Suppressor macrophage (primary cell): ENCODE measurements around the gene KLC3.

Source experiments
- DNase-seq, 4 experiments: peaks; one replicate each; pipeline ENCODE4 v3.0.0-alpha.2; 2020 to 2022

KLC3 gene

GRCh38 chr19:45349430-45349941 lies 8.9 kb downstream of the KLC3 start:
- no peak for DNase-seq

GRCh38 chr19:45350477-45351058 lies 10.0 kb downstream of the KLC3 start:
- DNase-seq, result no peak

DNA sequence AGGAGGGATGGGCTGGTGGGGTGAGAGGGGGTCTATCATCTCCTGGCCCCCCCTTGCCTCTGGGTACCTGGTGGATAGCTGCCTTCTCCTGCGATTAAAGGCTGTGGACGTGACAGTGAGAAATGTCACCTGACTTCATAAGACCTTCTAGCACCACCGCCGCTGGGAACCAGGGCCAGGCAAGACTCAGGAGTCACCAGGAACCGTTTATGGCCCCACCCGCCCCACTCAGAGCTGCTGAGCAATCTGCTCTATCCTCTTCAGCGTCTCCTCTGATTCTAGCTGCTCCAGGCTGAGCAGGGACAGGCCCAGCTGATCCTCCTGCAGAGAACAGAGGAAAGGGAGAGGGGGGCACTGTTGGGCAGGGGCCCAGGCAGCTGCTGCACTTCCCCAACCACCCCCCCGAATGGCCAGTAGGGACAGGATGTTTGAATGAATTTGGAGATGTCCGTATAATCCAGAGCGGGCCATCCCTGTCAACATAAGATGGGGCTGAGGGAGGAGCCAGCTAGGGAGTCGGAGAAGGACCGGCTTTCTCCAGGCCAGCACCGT lies 10.9 kb downstream of the KLC3 start:
- DNase-seq, result no peak

- no peak for DNase-seq
These were observed 11.5 kb downstream of the KLC3 start for GRCh38 chr19:45352062-45352461.

GRCh38 chr19:45352471-45352870 lies 11.9 kb downstream of the KLC3 start:
- no peak for DNase-seq

DNA sequence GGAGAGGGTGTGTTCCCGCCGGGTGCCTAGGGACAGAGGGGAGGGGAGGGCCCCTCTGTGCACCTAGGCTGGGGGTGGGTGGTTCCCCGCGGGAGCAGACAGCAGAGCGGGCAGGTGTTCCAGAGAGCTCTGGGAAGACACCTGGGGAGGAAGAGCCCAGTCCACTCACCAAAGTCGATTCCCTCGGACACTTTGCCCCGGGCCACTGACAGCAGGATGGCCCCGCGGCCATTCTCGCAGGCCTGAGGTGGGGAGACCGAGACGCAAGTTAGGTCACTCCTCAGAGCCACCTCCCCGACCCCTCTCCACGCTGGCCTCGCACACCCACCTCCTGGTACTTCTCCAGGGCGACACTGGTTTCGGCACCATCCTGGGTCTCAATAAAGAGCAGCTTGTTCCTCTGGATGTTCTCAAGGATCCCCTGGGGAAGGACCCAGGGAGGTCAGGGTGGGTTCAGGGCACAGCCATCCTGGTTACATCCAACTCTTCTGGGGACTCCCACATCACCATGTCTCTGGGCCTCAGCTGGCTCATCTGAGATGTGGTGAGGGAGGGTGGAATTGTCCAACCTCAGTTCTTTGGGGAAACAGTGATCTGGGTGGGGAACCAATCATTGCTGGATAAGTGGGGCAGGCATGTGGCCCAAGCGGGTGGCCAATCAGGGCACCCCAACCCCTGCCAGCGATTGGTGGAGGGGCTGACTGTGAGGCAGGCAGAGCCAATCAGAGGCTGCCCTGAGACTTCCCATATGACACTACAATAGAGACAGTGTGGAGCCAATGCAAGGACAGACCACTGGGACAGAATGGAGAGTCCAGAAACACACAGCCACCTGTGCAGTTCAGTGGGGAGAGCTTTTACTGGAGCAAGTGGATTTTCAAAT lies 12.6 kb downstream of the KLC3 start:
- DNase-seq, result no peak

DNA sequence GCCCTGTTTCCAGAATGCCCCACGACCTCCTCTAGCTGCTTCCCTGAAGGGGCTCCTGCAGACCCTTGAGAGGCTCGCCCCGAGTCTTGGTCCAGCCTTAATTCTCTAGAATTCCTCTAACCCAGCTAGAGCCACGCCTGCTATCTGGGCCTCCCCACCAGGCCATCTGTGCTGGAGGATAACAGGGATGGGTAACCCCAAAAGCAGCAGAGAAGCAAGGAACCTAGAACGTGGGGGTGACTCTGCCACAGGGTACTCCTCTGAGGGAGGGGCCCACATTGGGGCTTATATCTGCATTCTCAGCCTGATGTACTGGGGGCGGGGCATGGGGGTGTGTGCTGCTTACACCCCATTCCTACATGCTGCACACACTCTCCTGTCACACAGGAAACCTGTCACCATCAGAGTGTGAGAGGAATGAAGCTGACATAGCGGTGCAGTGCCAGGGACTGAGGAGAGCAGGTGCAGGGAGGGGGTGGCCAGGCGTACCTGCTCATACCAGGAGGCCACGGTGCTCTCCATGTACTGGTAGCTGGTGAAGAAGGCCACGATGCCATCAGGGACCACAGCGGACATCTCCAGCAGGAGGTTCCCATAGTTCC lies 13.8 kb downstream of the KLC3 start:
- DNase-seq, result no peak

- DNase-seq, result no peak
These were observed 14.9 kb downstream of the KLC3 start for GRCh38 chr19:45355402-45355801.

DNA sequence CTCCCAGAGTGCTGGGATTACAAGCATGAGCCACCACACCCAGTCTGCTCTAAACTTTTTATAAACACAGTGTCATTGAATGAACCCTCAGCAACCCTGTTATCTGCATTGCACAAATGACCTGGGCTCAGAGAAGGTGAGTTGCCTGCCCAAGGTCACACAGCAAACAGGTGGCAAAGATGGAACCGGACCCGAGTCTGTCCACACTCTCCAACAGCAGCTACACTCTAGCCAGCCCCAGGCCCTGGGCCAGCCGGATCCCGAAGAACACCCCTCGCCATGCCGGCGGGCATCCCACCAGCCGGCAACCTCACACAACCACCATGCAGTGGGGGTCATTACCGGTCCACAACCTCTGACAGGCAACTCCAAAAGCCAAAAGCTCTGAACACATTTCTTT lies 15.4 kb downstream of the KLC3 start:
- no peak for DNase-seq

DNA sequence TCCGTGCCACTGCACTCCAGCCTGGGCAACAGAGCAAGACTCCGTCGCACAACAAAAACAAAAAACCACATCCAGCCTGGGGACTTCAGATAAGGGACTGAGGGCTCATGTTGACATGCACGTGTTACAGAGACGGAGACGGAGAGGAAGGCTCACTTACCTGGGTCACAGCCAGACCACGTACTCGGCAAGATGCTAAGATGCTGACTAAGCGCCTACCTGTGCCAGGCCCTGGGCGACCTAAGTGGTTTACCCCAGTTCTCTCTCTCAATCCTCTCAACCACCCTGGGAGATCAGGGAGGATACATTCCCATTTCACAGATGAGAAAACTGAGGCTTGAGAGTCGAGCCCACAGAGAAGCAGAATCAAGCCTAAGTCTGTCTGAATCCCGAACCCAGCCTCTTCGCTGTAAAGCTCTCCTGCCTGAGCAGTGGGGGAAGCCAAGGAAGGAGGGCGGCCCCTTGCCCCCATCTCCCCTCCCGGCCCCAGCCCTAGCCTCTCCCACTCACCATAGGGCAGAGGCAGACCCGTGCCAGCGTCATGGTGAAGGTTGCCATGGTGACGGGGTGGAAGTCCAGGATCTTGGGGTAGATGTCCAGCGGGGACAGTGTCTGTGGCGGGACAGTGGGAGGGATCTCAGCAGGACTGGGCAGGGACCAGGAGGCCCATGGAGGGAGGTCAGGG lies 16.4 kb downstream of the KLC3 start:
- DNase-seq, result no peak

DNA sequence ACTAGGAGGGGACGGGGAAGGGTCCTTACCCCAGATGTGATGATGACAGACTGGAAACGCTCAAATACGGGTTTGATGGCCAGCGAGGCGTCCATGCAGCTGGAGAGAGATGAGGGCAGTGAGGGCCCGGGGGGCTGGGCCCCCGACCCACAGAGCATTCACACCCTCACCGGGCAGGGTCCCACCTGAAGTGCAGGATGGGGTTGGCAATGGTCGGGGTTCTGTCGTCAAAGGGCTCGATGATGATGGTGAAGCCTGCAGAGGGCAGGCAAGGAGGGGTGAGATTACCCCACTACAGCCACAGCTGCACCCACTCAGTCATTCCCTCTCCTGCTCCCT lies 16.9 kb downstream of the KLC3 start:
- DNase-seq, result no peak

GRCh38 chr19:45358213-45358792 lies 17.8 kb downstream of the KLC3 start:
- DNase-seq, result no peak

DNA sequence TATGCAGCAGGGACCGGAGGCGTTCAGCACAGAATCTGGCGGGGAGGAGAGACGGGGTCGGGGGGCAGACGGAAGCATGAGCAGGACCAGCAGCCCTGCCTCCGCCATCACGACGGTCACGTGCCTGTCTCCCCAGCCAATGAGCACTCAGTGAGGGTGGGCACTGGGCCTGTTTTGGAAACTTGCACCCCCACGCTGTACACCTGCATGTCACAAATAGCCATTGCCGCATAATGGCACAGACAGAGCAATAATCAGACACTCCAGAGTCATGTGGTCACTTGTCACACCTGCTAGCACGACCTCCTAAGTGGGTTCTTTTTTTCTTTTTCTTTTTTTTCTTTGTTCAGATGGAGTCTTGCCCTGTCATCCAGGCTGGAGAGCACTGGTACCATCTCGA lies 21.1 kb downstream of the KLC3 start:
- no peak for DNase-seq

DNA sequence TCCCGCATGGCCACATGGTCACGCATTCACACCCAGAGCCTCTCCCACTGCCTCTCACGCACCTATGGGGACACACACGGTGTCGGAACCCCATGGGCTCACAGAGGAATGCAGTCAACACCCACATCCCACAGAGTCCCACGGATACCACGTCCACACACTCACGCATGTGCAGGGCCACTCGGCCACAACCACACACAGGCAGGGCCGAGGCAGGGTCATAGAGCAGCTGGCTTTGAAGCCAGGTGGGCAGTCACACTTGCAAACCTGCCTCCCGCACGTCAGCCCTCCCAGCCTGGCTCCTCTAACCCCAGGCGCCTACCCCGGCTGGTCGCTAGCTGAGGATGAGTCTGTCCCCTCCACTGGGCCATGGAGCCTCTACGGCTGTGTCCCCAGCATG lies 21.7 kb downstream of the KLC3 start:
- no peak for DNase-seq

GRCh38 chr19:45363861-45364459 lies 23.4 kb downstream of the KLC3 start:
- DNase-seq, result no peak

DNA sequence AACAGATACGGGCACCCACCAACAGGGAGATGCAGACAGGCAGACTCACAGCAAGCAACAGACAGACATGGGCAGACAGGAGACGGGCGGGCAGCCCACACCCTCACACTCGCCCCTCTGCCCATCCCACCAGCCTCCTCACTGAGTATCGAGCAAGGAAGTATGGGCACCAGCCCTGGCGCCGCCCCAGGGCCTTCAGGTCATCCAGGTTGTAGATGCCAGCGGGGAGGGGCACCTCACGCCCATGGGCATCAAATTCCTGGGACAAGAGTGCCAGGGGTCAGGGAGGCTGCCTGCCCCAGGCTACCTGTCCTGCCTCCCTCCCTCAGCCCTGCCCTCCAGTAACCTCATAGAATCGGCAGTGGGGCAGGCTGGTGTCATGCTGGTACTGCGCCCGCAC lies 24.1 kb downstream of the KLC3 start:
- DNase-seq, result no peak

DNA sequence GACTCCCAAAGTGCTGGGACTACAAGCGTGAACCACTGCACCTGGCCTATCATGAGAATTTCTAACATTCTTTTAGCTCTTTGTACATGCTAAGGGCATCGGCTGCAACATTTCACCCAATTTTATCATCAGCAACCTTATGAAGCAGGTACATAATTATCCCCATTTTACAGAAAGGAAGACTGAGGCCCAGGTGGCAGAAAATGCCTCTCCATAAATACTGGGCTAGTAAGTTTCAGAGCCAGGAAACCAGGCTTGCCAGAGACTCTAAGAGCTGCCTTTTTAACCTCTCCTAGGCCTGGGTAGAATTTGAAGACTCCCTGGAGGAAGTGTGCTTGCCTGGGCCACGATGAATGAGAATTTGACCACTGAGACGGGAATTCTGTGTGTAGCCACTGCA lies 27.6 kb downstream of the KLC3 start:
- DNase-seq, result no peak

DNA sequence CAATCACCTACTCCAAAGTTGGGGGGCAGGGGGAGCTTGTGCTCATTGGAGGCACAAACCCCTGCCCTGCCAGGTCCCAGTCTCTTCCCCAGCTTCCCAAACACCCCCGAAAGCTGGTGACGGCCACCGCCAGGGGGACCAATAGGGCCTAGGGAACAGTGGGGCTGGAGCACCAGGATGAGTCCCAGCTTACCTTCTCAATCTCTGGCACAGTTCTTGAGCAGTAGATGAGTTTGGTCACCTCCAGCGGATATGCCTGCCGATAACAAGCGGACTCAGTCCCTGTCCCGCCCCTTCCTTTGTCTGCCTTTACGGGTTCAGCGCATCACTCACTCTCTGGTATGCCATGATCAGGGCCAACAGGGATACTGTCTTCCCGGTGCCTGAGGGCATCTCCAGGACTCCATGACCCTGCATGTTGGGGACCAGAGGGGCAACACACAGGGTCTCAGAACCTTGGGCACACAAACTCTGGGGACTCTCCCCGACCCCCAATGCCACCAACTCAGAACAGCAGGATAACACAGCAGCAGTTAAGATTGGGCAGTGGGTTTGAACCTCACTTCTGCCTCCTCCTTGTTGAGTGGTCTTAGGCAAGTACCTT lies 28.3 kb downstream of the KLC3 start:
- DNase-seq, result no peak

DNA sequence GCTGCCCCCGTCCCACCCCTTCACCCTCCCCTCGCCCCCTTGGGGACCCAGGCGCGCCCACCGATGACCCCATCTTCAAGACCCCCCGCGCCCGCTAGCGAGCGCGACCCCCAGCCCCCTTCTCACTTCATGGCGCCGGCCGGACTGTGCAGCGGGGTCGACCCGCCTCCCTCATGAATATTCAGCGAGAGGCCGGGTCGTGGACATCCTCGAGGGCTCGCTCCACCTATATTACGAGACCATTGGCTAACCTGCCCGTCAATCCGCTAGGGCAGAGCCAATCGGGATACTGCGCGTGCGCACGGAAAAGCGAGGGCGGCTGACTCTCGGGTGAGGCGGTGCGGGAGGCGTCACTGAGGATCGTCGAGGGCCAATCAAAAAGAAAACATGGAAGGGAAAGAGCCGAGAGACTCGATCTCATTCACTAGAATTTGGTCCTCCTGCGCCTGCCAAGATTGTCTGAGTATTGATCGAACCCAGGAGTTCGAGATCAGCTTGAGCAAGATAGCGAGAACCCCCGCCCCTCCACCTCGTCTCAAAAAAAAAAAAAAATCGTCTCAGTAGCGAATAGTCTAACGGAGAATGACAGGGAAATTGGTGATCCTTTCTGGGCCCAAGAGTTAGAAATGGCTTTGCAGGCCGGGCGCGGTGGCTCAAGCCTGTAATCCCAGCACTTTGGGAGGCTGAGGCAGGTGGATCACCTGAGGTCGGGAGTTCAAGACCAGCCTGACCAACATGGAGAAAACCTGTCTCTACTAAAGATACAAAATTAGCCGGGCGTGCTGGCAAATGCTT lies 30.1 kb downstream of the KLC3 start, which contains the start of gene ERCC2:
Gene ERCC2 (minus strand): TSS at position 164 of the 795 bp plus-strand sequence. CDS start 33 bp downstream, at position 131.
- peak; percentile 99 to 100 (median 99) for DNase-seq

DNA sequence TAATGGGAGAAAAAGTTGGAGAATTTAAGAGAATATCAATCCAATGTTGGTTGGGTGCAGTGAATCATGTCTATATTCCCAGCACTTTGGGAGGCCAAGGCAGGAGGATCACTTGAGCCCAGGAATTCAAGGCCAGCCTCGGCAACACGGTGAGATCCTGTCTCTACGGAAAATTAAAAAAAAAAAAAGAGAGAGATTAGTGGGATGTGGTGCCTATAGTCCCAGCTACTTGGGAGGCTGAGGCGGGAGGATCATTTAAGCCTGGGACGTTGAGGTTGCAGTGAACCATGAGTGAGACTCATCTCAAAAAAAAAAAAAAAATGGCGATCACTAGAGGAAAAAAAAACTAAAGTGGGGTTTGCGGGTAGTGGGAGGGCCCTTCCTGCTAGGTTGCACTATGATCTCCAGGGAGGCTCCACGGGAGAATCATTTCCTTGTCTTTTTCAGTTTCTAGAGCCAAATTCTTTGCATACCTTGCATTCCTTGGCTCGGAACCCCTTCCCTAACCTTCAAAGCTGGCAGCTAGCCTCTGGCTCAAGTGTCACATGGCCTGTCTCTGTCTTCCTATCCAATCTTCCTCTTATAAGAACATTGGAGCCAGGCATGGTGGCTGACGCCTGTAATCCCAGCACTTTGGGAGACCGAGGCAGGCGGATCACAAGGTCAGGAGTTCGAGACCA lies 35.6 kb downstream of the KLC3 start:
- no peak for DNase-seq
